Stimulated activated memory B cell treated with anti-CD40 and anti-IgM and Interleukin-4, amounts not matched to agents 10 μg/mL and 1 μg/mL and 100 μg/mL, for 72 hours (primary cell): ENCODE measurements around the gene DUSP1.

ENCODE experiments used
- ATAC-seq: fragments of 150-1000 bp; cut with Tn5 transposase; 2 replicates; pipeline ENCODE4 v1.10.0; 2021
- H3K27ac Mint-ChIP-seq: one replicate; pipeline ENCODE4 v1.8.0; 2022; ENCODE audit warnings: mild to moderate bottlenecking, mixed read lengths
- H3K27me3 Mint-ChIP-seq: one replicate; pipeline ENCODE4 v1.8.0; 2022; ENCODE audit warnings: mixed read lengths
- H3K36me3 Mint-ChIP-seq: one replicate; pipeline ENCODE4 v1.8.0; 2022; ENCODE audit warnings: mixed read lengths
- H3K4me1 Mint-ChIP-seq: one replicate; pipeline ENCODE4 v1.8.0; 2022; ENCODE audit warnings: mixed read lengths
- H3K4me3 Mint-ChIP-seq: one replicate; pipeline ENCODE4 v1.8.0; 2022; ENCODE audit warnings: mild to moderate bottlenecking, moderate library complexity, mixed read lengths
- H3K9me3 Mint-ChIP-seq: one replicate; pipeline ENCODE4 v1.8.0; 2022; ENCODE audit warnings: mixed read lengths

Gene DUSP1

DNA sequence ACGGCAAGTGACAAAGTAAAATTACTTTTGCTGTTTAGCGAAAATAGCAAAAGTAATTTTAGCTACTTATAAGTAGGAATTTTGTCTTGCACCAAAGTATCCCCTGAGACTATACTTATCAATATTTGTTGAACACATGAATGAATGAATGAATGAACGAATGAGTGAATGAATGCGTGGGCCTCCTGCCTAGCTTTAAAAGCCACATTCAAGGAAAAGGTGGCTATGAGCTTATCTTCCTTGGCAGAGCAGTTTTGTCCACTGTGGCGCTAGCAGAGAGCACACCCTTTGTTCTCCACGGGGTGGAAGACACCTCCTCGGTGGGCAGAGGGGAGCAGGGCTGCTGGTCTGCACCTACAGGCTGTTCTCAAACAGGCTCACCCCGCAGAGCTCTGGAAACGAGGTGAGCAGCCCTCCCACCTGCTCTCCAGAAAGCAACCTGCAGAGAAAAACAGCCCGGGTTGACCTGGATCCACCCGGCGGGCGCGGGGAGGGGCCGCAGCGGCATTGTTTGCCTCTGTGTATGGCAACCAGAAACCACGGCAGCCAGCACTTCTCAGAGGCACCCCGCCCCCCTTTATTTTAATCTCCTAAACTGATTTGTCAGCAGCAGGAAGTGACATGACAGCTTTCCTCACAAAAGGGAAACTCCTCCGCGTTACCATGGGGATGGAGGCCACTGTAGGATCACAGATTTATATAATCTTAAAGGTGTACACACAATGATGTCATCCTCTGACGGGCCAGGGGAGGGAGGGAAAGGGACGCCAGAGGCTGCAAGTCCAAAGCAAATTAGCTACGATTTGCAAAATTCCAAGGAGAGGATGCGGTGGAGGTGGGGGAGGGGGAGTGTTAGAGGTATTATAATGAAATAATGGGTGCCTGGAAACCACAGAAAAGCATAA lies 5.9 kb downstream of the DUSP1 start:
- Mint-ChIP-seq H3K27me3 (no peaks in the 10 kb centered on the region), H3K9me3 (peaks cover under 1% of the 10 kb centered on the region), H3K27ac (peak overlapping the region; percentile 92), H3K36me3 (peaks cover 16% of the 10 kb centered on the region), H3K4me3 (peak overlapping the region; percentile 85), H3K4me1 (peaks cover 57% of the 10 kb centered on the region)
- peak; percentile 96 for ATAC-seq

- peaks cover 38% of the 10 kb centered on the region for H3K4me1 Mint-ChIP-seq
- no peak overlapping the region for H3K4me3 Mint-ChIP-seq
- no peaks in the 10 kb centered on the region for H3K36me3 Mint-ChIP-seq
- peaks cover 7% of the 10 kb centered on the region for H3K9me3 Mint-ChIP-seq
- ATAC-seq = no peak
- no peak overlapping the region for H3K27ac Mint-ChIP-seq
- no peaks in the 10 kb centered on the region for H3K27me3 Mint-ChIP-seq
These were observed 7.9 kb downstream of the DUSP1 start for GRCh38 chr5:172763120-172763464.

- peaks cover 37% of the 10 kb centered on the region for H3K4me1 Mint-ChIP-seq
- no peak overlapping the region for H3K27ac Mint-ChIP-seq
- H3K4me3 Mint-ChIP-seq = no peak overlapping the region
- no peaks in the 10 kb centered on the region for H3K27me3 Mint-ChIP-seq
- ATAC-seq = no peak
- peaks cover 7% of the 10 kb centered on the region for H3K9me3 Mint-ChIP-seq
- no peaks in the 10 kb centered on the region for H3K36me3 Mint-ChIP-seq
These were observed 8.5 kb downstream of the DUSP1 start for GRCh38 chr5:172762214-172763119.

GRCh38 chr5:172760959-172761358 lies 10.0 kb downstream of the DUSP1 start:
- Mint-ChIP-seq H3K36me3 (no peaks in the 10 kb centered on the region), H3K4me1 (peaks cover 28% of the 10 kb centered on the region), H3K4me3 (no peak overlapping the region), H3K27me3 (no peaks in the 10 kb centered on the region), H3K9me3 (peaks cover 7% of the 10 kb centered on the region), H3K27ac (no peak overlapping the region)
- ATAC-seq = no peak

GRCh38 chr5:172760136-172760535 lies 10.9 kb downstream of the DUSP1 start:
- H3K9me3 Mint-ChIP-seq = peaks cover 7% of the 10 kb centered on the region
- H3K27ac Mint-ChIP-seq = no peak overlapping the region

GRCh38 chr5:172758834-172759149 lies 12.2 kb downstream of the DUSP1 start:
- Mint-ChIP-seq H3K4me1 (peaks cover 8% of the 10 kb centered on the region), H3K27ac (no peak overlapping the region), H3K4me3 (no peak overlapping the region), H3K27me3 (no peaks in the 10 kb centered on the region), H3K36me3 (no peaks in the 10 kb centered on the region), H3K9me3 (peaks cover 7% of the 10 kb centered on the region)
- ATAC-seq = no peak

More at GRCh38 chr5:172760136-172760535, 10.9 kb downstream of the DUSP1 start:
- Mint-ChIP-seq H3K27me3 (no peaks in the 10 kb centered on the region), H3K4me3 (no peak overlapping the region), H3K36me3 (no peaks in the 10 kb centered on the region), H3K4me1 (peaks cover 19% of the 10 kb centered on the region)
- no peak for ATAC-seq

DNA sequence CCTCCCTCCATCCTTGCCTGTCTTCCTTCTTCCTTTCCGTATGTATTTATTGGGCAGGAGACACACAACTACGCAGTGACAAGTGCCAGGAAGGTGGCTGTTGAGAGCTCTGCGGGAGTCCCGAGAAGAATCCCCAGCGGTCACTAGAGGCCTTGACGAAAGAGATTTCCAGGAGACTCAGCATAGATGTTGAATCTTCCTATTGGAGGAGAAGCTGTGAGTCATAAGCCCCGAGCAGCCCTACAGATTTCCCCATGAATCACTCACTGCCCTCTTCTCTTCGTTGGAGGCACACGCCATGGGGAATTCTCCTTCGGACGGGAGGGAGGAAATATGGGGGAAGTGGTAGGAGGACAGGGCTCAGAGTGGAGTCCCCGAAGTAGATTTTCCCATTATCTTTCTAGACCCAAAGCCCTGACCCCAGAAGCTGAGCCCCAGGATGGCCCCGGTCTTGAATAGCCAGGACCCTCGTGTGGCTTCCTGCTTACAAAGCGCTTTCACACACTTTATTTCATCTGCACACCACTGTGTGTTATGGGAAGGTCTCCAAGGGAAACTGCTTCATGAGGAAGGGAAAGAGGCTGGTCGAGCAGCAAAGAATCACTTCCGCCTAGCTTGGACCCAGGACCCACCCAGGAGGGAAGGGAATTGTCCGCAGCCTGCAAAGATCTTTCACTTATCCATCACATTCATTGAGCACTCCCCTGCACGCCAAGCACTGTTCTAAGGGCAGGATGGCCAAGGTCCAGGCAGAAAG lies 12.7 kb downstream of the DUSP1 start:
- Mint-ChIP-seq H3K27ac (no peak overlapping the region), H3K4me1 (peaks cover 4% of the 10 kb centered on the region), H3K9me3 (peaks cover 7% of the 10 kb centered on the region), H3K36me3 (no peaks in the 10 kb centered on the region), H3K4me3 (no peak overlapping the region), H3K27me3 (no peaks in the 10 kb centered on the region)
- no peak for ATAC-seq

DNA sequence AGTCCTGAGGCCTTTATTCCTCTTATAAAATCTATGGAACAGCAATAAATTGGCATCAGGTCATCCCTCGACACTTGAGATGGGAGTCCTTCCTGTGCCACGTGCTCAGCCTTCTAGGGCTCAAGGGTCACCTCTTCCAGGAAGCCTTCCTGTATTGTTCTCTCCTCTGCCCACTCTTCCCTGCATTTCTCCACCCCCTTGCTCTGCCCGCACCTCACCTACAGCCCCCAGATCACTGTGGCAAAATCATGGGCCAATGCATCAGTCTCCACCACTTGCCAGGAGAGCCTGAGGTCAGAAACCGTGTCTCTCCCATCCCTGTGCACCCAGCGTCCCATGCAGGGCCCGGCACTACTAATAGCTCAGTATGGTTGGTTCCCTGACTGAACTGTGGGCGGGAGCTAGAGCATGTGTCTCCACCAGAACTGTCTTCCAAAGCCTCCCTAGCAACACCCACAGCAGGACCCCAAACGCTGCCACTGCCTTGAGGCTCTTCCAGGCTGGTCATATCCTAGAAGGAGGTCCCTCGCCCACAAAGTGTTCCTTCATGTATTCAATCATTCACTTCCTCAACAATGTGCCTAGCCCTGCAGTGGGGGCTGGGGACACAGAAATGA lies 13.5 kb downstream of the DUSP1 start:
- H3K36me3 Mint-ChIP-seq = no peaks in the 10 kb centered on the region
- peaks cover 7% of the 10 kb centered on the region for H3K9me3 Mint-ChIP-seq
- no peak overlapping the region for H3K27ac Mint-ChIP-seq
- no peaks in the 10 kb centered on the region for H3K27me3 Mint-ChIP-seq
- ATAC-seq = no peak
- H3K4me3 Mint-ChIP-seq = no peak overlapping the region
- H3K4me1 Mint-ChIP-seq = peaks cover 4% of the 10 kb centered on the region

DNA sequence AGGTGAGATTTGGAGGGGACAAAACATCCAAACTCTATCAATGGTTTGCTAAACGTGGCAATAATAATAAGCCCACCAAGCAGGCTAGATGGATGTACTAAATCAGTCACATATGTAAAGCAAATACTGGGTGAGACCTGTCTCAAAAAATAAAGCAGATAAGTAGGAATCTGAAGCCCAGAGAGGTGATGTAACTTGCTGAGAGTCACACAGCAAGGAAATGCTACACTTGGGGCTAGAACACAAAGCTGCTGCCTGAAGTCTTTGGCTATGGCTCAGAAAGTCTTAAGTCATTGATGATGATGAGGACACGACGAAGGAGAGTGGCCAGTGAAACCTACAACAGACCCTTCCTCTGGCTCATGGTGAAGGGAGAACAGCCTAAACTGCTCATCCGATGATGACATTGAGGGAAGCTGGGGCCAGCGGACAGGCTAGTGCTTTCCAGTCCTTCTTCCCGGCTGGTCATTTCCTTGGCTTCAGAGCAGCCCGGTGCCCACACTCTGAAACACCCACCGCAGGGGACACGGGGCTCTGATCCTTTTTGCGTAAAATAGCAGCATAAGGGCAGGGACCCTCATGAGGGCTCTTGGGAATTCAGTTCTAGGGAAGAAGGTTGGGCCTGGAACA lies 14.1 kb downstream of the DUSP1 start:
- Mint-ChIP-seq H3K4me3 (no peak overlapping the region), H3K9me3 (peaks cover 7% of the 10 kb centered on the region), H3K36me3 (no peaks in the 10 kb centered on the region), H3K27me3 (no peaks in the 10 kb centered on the region), H3K27ac (no peak overlapping the region), H3K4me1 (peaks cover 4% of the 10 kb centered on the region)
- no peak for ATAC-seq

GRCh38 chr5:172754596-172755356 lies 16.2 kb downstream of the DUSP1 start:
- no peak overlapping the region for H3K27ac Mint-ChIP-seq
- H3K4me3 Mint-ChIP-seq = no peak overlapping the region
- H3K27me3 Mint-ChIP-seq = peaks cover 8% of the 10 kb centered on the region
- peaks cover 21% of the 10 kb centered on the region for H3K4me1 Mint-ChIP-seq
- no peak for ATAC-seq
- peaks cover 3% of the 10 kb centered on the region for H3K9me3 Mint-ChIP-seq
- no peaks in the 10 kb centered on the region for H3K36me3 Mint-ChIP-seq

GRCh38 chr5:172753101-172753500 lies 17.9 kb downstream of the DUSP1 start:
- no peaks in the 10 kb centered on the region for H3K36me3 Mint-ChIP-seq
- peaks cover 9% of the 10 kb centered on the region for H3K27me3 Mint-ChIP-seq
- H3K4me3 Mint-ChIP-seq = no peak overlapping the region
- H3K9me3 Mint-ChIP-seq = no peaks in the 10 kb centered on the region
- ATAC-seq = no peak
- H3K27ac Mint-ChIP-seq = no peak overlapping the region
- H3K4me1 Mint-ChIP-seq = peaks cover 21% of the 10 kb centered on the region

DNA sequence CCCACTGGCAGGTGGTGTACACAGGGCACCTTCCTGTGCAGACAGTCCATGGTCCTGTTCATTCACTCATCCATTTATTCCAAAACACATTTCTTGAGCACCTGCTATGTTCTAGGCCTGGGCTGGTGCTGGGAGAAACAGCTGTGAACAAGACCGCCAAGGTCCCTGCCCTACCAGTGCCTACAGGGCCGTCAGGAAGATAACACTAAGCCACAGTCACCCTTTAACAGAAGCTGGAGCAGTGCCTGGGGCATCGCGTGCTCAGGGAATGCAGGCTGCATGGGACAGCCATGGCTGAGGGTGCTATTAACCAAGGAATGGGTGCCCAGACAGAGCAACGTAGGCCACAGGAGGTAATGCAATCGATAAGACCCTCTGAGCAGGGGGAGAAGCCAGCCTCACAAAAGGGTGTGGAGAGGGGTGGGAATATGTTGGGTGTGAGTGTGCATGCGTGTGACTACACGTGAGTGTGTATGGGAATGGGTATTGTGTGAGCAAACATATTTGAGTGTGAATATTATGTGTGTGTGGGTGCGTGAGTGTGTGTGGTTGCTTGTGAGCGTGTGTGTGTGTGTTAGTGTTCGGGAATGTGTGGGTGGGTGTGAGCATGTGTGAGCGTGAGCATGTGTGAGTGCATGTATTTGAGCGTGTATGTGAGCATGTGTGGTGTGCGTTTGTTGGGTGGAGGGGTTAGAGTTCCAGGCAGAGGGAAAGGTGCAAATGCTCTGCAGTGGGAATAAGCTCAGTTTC lies 19.1 kb downstream of the DUSP1 start:
- Mint-ChIP-seq H3K27ac (no peak overlapping the region), H3K4me1 (peaks cover 17% of the 10 kb centered on the region), H3K36me3 (no peaks in the 10 kb centered on the region), H3K27me3 (peaks cover 9% of the 10 kb centered on the region), H3K4me3 (no peak overlapping the region), H3K9me3 (no peaks in the 10 kb centered on the region)
- ATAC-seq = no peak

DNA sequence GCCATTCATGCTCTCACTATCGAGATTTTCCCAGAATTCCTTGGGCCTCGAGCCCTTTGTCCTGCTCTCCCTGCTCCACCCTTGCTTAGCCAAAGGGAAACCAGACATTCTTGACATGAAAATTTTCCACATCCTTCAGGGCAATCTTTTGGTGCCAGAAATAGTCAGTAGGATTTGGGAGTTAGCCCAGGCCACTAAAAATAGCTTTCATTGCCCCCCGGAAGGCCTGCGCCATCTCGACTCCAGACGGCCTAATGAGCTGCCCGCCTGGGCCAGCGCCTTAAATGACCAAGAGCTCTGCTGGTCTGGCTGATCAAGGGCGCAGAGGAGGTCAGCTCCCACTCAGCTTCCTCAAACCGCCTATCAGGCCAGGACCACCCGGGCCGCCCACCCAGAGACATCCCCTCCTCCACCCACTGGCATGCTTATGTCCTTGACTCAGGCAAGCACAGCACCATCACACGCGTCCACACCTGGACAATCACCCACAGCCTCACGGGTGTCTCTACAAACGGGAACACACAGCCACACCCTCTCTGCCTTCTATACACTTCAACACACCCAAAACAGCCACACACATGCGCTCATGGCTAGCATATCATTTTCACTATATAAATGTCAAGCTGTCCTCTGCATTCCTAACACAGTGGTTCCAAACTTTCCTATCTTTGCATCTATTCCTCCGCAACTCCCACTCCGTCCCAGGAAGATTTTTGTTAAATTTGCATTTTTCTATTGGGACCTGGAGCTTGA lies 20.9 kb downstream of the DUSP1 start:
- no peak overlapping the region for H3K4me3 Mint-ChIP-seq
- no peaks in the 10 kb centered on the region for H3K36me3 Mint-ChIP-seq
- no peak for ATAC-seq
- H3K27me3 Mint-ChIP-seq = peaks cover 9% of the 10 kb centered on the region
- H3K9me3 Mint-ChIP-seq = no peaks in the 10 kb centered on the region
- H3K27ac Mint-ChIP-seq = no peak overlapping the region
- peaks cover 17% of the 10 kb centered on the region for H3K4me1 Mint-ChIP-seq
